AG08396 (cell line): ENCODE data around the gene SIGLEC7.
"Not testable (repeated sequence)": the region's sequence is repeated elsewhere in the genome, so short reads cannot be mapped to it uniquely, and the experiment has no call there.

Source experiments
- DNase-seq: peaks from one replicate; pipeline ENCODE4 v3.0.0; 2012; ENCODE audit warnings: low spot score, mixed read lengths

Gene SIGLEC7

GRCh38 chr19:51139299-51140014 lies 2.6 kb upstream of the SIGLEC7 start:
- no peak for DNase-seq

- DNase-seq: no peak
These were observed 1.7 kb upstream of the SIGLEC7 start for GRCh38 chr19:51140441-51140840.

- DNase-seq: no peak
These were observed 920 bp upstream of the SIGLEC7 start for GRCh38 chr19:51141181-51141580.

GRCh38 chr19:51142809-51143475 lies 841 bp downstream of the SIGLEC7 start:
- DNase-seq: not testable (repeated sequence)

- no peak for DNase-seq
These were observed 1.4 kb downstream of the SIGLEC7 start for GRCh38 chr19:51143486-51143885.

- no peak for DNase-seq
These were observed 2.5 kb downstream of the SIGLEC7 start for GRCh38 chr19:51144482-51145045.

- DNase-seq: no peak
These were observed 3.9 kb downstream of the SIGLEC7 start for GRCh38 chr19:51145916-51146493.

- DNase-seq: no peak
These were observed 4.7 kb downstream of the SIGLEC7 start for GRCh38 chr19:51146751-51147150.

GRCh38 chr19:51147663-51148062 lies 5.6 kb downstream of the SIGLEC7 start:
- no peak for DNase-seq

GRCh38 chr19:51148580-51148979 lies 6.5 kb downstream of the SIGLEC7 start:
- DNase-seq: no peak

GRCh38 chr19:51150627-51151026 lies 8.5 kb downstream of the SIGLEC7 start:
- no peak for DNase-seq

GRCh38 chr19:51156710-51157109 lies 14.6 kb downstream of the SIGLEC7 start:
- DNase-seq: no peak

GRCh38 chr19:51157265-51157664 lies 15.2 kb downstream of the SIGLEC7 start:
- DNase-seq: no peak

- DNase-seq: peak; percentile 29
These were observed 16.5 kb downstream of the SIGLEC7 start for GRCh38 chr19:51158474-51159129.

- no peak for DNase-seq
These were observed 17.6 kb downstream of the SIGLEC7 start for GRCh38 chr19:51159656-51160055.

GRCh38 chr19:51161266-51161665 lies 19.2 kb downstream of the SIGLEC7 start:
- no peak for DNase-seq

- no peak for DNase-seq
These were observed 19.9 kb downstream of the SIGLEC7 start for GRCh38 chr19:51161867-51162496.

- DNase-seq: no peak
These were observed 21.2 kb downstream of the SIGLEC7 start for GRCh38 chr19:51163257-51163656.

GRCh38 chr19:51164215-51164614 lies 22.1 kb downstream of the SIGLEC7 start:
- no peak for DNase-seq

- DNase-seq: no peak
These were observed 24.9 kb downstream of the SIGLEC7 start for GRCh38 chr19:51166846-51167490.

GRCh38 chr19:51168564-51169282 lies 26.6 kb downstream of the SIGLEC7 start:
- no peak for DNase-seq
